GM21526 (cell line): ENCODE data around the gene AGFG1.
"Not testable (repeated sequence)": the region's sequence is repeated elsewhere in the genome, so short reads cannot be mapped to it uniquely, and the experiment has no call there.

Experiments
- ATAC-seq: cut with Tn5 transposase; IDR thresholded peaks from one replicate; pipeline ENCODE4 v1.9.1; 2021; ENCODE audit warnings: moderate library complexity; ENCODE audit not compliant: unreplicated experiment, low FRiP score

Gene AGFG1

DNA sequence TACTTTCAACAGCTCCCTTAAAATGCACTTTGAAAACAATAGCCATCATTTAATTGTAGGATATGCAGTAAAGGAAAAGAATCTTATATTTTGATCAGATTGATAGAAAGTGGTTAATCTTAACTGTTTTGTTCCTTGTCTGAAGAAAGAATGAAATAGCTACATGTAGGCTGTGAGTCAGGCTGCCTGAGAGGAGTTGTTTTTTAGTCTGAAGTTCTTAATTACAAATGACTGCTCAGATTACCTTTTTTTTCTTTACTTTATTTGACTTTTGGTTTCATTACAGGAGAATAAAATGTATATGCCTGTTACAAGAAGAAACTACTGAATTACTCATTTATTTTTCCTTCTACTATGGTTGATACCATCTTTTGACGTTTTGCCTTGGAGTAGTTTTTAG, 56.8 kb downstream of the AGFG1 start:
- no peak for ATAC-seq

- ATAC-seq: no peak
These were observed 57.9 kb downstream of the AGFG1 start for GRCh38 chr2:227529871-227530270.

- peak; percentile 91 for ATAC-seq
These were observed 62.8 kb downstream of the AGFG1 start for GRCh38 chr2:227534714-227535113.

- no peak for ATAC-seq
These were observed 64.5 kb downstream of the AGFG1 start for GRCh38 chr2:227536445-227536844.

- no peak for ATAC-seq
These were observed 67.6 kb downstream of the AGFG1 start for GRCh38 chr2:227539465-227539956.

DNA sequence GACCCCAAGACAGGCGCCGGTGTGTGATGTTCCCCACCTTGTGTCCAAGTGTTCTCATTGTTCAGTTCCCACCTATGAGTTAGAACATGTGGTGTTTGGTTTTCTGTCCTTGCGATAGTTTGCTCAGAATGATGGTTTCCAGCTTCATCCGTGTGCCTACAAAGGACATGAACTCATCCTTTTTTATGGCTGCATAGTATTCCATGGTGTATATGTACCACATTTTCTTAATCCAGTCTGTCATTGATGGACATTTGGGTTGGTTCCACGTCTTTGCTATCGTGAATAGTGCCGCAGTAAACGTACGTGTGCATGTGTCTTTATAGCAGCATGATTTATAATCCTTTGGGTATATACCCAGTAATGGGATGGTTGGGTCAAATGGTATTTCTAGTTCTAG, 68.4 kb downstream of the AGFG1 start:
- ATAC-seq: not testable (repeated sequence)

- ATAC-seq: no peak
These were observed 74.0 kb downstream of the AGFG1 start for GRCh38 chr2:227545990-227546389.

- no peak for ATAC-seq
These were observed 79.9 kb downstream of the AGFG1 start for GRCh38 chr2:227551836-227552235.

- no peak for ATAC-seq
These were observed 90.6 kb downstream of the AGFG1 start for GRCh38 chr2:227562581-227562980.

DNA sequence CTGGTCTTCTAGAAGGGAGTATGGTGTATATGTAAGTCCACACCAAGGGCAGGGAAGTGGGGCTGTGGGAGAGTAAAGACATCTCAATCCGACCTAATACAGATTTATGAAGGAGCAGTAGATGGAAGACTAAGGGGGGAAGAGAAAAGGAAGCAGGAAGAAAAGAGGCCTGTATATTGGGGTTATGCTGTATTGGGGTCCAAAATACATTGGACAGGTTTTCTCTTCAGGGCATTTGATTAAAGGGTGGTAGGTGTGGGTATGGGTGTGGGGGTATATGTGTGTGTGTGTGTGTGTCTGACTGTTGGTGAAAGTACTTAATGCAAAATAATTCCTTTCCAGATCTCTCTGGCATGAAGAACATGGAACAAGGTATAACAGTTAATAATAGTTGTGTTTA, 93.1 kb downstream of the AGFG1 start:
- no peak for ATAC-seq

DNA sequence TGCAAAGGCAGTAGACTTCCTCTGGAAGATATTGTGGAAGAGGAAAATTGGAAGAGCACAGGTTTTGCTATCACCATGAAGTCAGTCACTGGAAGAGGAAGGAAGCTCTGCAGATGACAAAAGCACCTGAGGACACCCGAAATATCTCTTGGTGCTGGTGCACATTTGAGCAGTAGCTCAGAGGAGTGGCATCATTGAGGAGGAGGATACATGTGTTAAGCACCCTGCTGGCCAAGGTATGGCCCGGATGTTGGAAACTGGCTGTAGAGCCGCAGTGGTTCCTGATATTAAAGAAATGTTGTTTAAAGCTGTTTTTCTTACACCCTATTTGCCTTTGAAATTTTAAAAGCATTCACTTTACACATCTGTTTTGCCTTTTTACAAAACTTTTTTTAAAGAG, 94.1 kb downstream of the AGFG1 start:
- ATAC-seq: no peak

DNA sequence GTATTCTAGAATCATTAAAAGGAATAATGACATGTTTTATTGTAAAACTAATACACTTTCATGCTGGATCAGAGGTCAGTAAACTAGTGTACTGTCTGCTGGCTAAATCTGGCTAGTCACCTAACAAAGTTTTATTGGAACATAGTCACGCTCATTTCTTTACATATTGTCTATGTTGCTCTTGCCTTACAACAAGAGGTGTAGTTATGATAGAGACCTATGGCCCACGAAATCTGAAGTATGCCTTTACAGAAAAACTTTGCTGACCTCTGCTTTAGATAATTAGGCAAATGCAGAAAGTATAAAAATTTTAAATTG, 96.9 kb downstream of the AGFG1 start:
- no peak for ATAC-seq

- no peak for ATAC-seq
These were observed 98.7 kb downstream of the AGFG1 start for GRCh38 chr2:227570615-227571014.

- ATAC-seq: no peak
These were observed 104.2 kb downstream of the AGFG1 start for GRCh38 chr2:227576110-227576509.

DNA sequence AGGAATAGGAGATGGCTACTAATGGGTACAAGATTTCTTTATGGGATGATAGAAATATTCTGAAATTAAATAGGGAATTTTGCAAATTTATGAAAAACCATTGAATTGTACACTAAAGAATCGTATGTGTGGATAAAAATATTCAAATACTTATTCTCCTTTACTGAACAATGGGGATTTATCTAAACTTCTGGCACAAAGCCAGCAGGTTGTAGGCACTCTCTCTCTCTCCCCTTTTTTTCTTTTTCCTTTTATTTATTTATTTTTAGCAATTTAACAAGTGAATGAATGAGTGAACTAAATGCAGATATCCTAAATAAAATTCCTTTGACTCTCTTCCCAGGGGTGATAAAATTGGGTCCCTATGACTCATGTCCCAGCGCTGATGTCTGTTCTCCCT, 104.9 kb downstream of the AGFG1 start:
- ATAC-seq: no peak

GRCh38 chr2:227577555-227577954, 105.6 kb downstream of the AGFG1 start:
- ATAC-seq: no peak

- ATAC-seq: no peak
These were observed 106.7 kb downstream of the AGFG1 start for GRCh38 chr2:227578642-227579041.

DNA sequence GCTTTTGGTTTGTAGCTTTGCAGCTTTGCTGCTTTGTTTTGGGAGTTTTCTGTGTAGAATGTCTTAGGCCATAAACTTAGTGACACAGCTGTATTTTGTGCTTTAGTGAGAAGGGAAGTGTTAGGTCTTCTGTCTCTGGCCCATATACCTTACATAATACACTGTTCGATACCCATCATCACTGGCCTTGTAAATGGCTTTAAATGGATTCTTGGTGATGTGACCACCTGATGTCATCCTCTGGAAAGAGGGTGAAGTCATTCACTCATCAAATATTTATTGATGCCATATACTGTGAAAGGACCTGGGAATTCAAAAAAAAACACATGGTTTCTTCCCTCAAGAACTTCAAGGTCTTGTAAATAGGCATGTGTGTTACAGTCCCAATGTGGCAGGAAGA, 107.8 kb downstream of the AGFG1 start:
- no peak for ATAC-seq

DNA sequence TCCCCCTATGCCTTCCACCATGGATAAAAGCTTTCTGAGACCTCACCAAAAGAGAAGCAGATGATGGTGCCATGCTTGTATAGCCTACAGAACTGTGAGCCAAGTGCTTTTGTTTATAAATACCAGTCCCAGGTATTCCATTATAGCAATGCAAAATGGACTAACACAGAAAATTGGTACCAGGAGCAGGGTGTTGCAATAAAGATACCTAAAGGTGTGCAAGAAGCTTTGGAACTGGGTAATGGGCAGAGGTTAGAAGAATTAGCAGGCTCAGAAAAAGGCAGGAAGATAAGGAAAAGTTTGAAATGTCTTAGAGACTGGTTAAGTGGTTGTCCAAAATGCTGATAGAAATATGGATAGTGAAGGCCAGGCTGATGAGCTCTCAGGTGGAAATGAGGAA, 110.4 kb downstream of the AGFG1 start:
- ATAC-seq: no peak

- ATAC-seq: peak; percentile 90
These were observed 120.9 kb downstream of the AGFG1 start for GRCh38 chr2:227592694-227593387.

DNA sequence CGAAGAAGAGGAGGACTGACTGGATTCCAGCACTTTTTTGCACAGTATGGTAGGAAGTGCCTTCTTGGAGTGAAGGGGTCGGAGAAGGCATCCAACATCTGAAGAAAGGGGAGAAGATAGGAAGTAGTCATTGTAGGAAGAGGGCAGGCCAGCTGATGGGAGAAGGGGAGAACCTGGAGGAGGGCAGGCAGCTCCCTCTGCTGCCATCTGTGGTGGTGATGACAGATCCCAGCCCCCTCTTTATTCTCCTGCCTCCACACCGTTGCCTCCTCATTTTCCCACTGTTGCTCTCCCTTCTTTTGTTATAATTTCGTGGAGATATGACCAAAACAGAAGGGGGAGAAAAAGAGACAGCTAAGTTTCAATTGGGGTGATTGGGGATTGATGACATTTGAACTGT, 123.8 kb downstream of the AGFG1 start:
- no peak for ATAC-seq

GRCh38 chr2:227597036-227597435, 125.1 kb downstream of the AGFG1 start:
- ATAC-seq: no peak

DNA sequence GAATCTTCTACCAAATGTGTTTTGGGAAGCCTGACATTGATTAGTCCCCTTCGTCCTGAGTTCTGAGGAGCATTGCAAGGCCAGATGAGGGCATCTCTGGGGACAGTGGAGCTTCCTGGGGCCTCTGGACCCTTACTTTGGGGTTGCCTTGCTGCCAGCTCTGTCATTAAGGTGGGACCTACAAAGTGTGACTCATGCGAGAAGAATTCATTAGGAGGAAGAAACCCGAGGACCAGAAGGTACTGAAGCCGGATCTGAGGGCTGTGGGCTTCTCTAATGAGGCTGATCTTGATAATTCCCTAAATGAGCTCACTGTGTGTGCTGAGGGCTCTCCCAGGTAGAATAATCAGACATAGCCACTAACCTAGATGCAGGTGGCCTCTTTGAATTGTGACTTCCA, 126.0 kb downstream of the AGFG1 start:
- no peak for ATAC-seq
